ENCODE data around the gene PTPN1. TPM values are rescaled to one million over a fixed set of nuclear protein-coding genes. Genes with fewer than 3 reads are reported as not detected.
A peak's percentile ranks its signal among the peaks of the same experiment; 100 is the strongest.
"Not testable (repeated sequence)": the region's sequence is repeated elsewhere in the genome, so short reads cannot be mapped to it uniquely, and the experiment has no call there.

The PTPN1 gene
- total and polyA plus RNA-seq, 2 experiments from 2014 or later, result 19.4 to 29.4 TPM

DNA sequence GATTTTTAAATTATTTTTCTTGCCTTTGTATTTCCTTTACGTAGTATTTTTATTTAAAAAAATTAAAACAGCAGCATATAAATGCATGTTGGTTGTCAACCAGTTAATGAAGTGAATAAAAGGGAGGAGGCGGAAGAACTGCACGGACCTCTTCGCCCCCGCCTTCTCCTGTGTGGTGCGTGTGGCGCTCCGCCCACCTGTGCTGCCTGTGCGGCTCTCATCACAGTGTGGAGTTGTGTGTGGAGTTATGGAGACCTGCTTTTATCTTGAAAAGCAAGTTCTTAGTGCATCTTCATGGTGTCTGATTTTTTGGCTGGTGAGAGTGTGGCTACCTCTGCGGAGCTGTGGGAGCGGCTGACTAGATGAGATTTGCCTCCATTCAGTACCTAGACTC lies 58.4 kb downstream of the PTPN1 start:
- Histone ChIP-seq H3K27ac (no peak overlapping the region), H3K27me3 (no peaks in the 10 kb centered on the region), H3K9me3 (ENCODE audit: low read depth) (no peaks in the 10 kb centered on the region), H3K4me3 (no peak overlapping the region), H3K36me3 (peaks cover 3% of the 10 kb centered on the region), H3K4me1 (ENCODE audit: low read depth) (peaks cover 12% of the 10 kb centered on the region)
- DNase-seq (ENCODE audit: low read depth in 1 of 2, low spot score in 1 of 2), result no peak
- TF ChIP-seq CTCF (IDR thresholded peaks at IDR 0.05; ENCODE audit: low read depth, low read length), result no peak

GRCh38 chr20:50569487-50569863 lies 59.3 kb downstream of the PTPN1 start:
- not testable (repeated sequence) for DNase-seq (ENCODE audit: low read depth in 1 of 2, low spot score in 1 of 2)
- peak overlapping the region; percentile 39 for H3K27ac ChIP-seq

DNA sequence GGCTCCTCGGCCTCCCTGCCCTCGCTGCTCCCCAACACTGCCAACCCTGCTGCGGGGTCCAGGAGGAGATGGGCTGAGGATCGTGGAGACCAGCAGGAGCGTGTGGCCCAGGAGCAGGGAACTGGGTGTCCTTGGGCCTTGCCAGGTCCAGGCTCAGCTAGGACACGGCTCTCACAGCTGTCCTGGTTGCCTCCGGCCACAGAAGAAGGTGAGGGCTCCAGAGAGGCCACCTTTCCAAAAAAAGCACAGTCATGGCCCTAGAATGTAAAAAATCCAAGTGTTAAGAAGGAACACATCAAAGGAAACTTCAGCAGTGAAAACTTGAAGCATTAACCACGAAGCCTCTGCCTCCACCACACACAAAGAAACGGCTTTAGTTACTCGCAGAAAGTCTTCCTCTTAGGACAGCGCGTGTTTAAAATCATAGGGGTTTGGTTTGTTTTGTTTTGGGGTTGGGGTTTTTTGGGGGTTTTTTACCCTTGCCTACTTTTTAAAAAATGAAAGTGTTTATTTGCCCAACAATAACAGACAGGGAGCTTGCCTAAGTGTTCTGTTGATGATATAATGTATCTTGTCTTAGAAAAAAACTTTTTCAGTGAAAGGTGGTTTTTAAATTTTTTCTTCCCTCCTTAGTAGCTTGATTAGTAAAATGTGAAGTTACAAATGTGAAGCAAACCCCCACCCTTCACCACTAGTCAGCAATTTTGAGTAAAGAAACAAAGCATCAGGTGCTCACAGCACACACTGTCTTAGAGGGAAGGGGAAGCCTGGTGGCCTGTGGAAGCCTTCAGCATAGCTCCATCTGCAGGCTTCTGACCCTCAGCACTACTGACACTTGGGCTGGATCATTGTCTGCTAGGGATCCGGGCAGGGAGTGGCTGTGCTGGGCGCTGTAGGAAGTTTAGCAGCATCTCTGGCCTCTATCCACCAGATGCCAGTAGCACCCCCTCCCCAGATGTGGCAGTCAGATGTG lies 60.0 kb downstream of the PTPN1 start:
- Histone ChIP-seq H3K4me3 (no peak overlapping the region), H3K4me1 (ENCODE audit: low read depth) (peaks cover 9% of the 10 kb centered on the region), H3K27ac (peak overlapping the region; percentile 39), H3K36me3 (peaks cover 3% of the 10 kb centered on the region), H3K27me3 (no peaks in the 10 kb centered on the region), H3K9me3 (ENCODE audit: low read depth) (no peaks in the 10 kb centered on the region)
- TF ChIP-seq CTCF (IDR thresholded peaks at IDR 0.05; ENCODE audit: low read depth, low read length), result peak; percentile 54
- DNase-seq (ENCODE audit: low read depth in 1 of 2, low spot score in 1 of 2), result peak in 1 of 2 donors; percentile 51

More at GRCh38 chr20:50569487-50569863, 59.3 kb downstream of the PTPN1 start:
- not testable (repeated sequence) for H3K4me1 ChIP-seq (ENCODE audit: low read depth); H3K36me3 ChIP-seq; H3K27me3 ChIP-seq; H3K4me3 ChIP-seq; H3K9me3 ChIP-seq (ENCODE audit: low read depth)

GRCh38 chr20:50571466-50571865 lies 61.3 kb downstream of the PTPN1 start:
- no peak overlapping the region for H3K4me3 ChIP-seq
- peaks cover 3% of the 10 kb centered on the region for H3K36me3 ChIP-seq
- no peaks in the 10 kb centered on the region for H3K27me3 ChIP-seq
- DNase-seq (ENCODE audit: low read depth in 1 of 2, low spot score in 1 of 2), result no peak
- H3K9me3 ChIP-seq (ENCODE audit: low read depth), result no peaks in the 10 kb centered on the region
- TF ChIP-seq CTCF (IDR thresholded peaks at IDR 0.05; ENCODE audit: low read depth, low read length), result no peak
- H3K4me1 ChIP-seq (ENCODE audit: low read depth), result peaks cover 9% of the 10 kb centered on the region
- H3K27ac ChIP-seq, result no peak overlapping the region

- Histone ChIP-seq H3K9me3 (ENCODE audit: low read depth) (no peaks in the 10 kb centered on the region), H3K36me3 (peaks cover 8% of the 10 kb centered on the region), H3K4me3 (no peak overlapping the region), H3K27me3 (no peaks in the 10 kb centered on the region), H3K27ac (peak overlapping the region; percentile 56), H3K4me1 (ENCODE audit: low read depth) (peaks cover 9% of the 10 kb centered on the region)
- DNase-seq (ENCODE audit: low read depth in 1 of 2, low spot score in 1 of 2), result peak; percentile 9 to 93
- TF ChIP-seq CTCF (IDR thresholded peaks at IDR 0.05; ENCODE audit: low read depth, low read length), result no peak
Measured at GRCh38 chr20:50572938-50573777, 63.0 kb downstream of the PTPN1 start.
